ENCODE data around the gene GARIN3.

Gene GARIN3

GRCh38 chr5:157162919-157163510 is 3.0 kb downstream of the GARIN3 start:
- DNase-seq (ENCODE audit: low spot score) = no peak
- TF ChIP-seq CTCF (IDR thresholded peaks at IDR 0.05; ENCODE audit: borderline replicate concordance, control extremely low read depth, extremely low read depth, insufficient read depth, missing control alignments) = no peak
- in situ Hi-C loops (cut with MboI; ENCODE audit: low sequenced_read_pairs, unreplicated experiment) = loop anchor here (25.0 kb wide), 1 partner anchor 149 kb away; no protein-coding TSS in a partner anchor

DNA sequence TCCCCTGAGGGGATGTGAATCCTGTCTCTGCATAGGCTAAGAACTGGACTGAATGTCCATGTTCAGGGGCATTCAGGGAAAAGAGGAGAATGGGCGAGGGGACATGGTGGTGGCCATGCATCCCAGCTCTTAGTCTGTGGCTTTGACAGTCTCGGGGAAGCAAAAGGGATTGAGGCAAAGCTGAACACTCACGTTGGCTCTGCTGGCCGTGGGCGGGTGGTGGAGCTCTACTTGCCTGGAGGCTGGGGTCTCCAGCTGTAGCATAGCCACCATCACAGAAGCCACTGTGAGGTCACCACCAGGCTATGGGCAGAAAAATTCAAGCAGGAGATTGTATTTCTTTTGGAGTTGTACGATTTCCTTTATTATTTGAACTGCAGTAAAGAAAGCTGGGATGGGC is 4.1 kb downstream of the GARIN3 start:
- DNase-seq (ENCODE audit: low spot score) = no peak
- TF ChIP-seq CTCF (IDR thresholded peaks at IDR 0.05; ENCODE audit: borderline replicate concordance, control extremely low read depth, extremely low read depth, insufficient read depth, missing control alignments) = no peak
- in situ Hi-C loops (cut with MboI; ENCODE audit: low sequenced_read_pairs, unreplicated experiment) = loop anchor here (25.0 kb wide), 1 partner anchor 150 kb away; no protein-coding TSS in a partner anchor

GRCh38 chr5:157160001-157160400 is 6.1 kb downstream of the GARIN3 start:
- TF ChIP-seq CTCF (IDR thresholded peaks at IDR 0.05; ENCODE audit: borderline replicate concordance, control extremely low read depth, extremely low read depth, insufficient read depth, missing control alignments) = no peak
- in situ Hi-C loops (cut with MboI; ENCODE audit: low sequenced_read_pairs, unreplicated experiment) = loop anchor here (25.0 kb wide), 1 partner anchor 152 kb away; no protein-coding TSS in a partner anchor
- no peak for DNase-seq (ENCODE audit: low spot score)

- no peak for TF ChIP-seq CTCF (IDR thresholded peaks at IDR 0.05; ENCODE audit: borderline replicate concordance, control extremely low read depth, extremely low read depth, insufficient read depth, missing control alignments)
- in situ Hi-C loops (cut with MboI; ENCODE audit: low sequenced_read_pairs, unreplicated experiment) = loop anchor here (25.0 kb wide), 1 partner anchor 153 kb away; no protein-coding TSS in a partner anchor
- no peak for DNase-seq (ENCODE audit: low spot score)
These were observed 6.8 kb downstream of the GARIN3 start for GRCh38 chr5:157159209-157159751.

DNA sequence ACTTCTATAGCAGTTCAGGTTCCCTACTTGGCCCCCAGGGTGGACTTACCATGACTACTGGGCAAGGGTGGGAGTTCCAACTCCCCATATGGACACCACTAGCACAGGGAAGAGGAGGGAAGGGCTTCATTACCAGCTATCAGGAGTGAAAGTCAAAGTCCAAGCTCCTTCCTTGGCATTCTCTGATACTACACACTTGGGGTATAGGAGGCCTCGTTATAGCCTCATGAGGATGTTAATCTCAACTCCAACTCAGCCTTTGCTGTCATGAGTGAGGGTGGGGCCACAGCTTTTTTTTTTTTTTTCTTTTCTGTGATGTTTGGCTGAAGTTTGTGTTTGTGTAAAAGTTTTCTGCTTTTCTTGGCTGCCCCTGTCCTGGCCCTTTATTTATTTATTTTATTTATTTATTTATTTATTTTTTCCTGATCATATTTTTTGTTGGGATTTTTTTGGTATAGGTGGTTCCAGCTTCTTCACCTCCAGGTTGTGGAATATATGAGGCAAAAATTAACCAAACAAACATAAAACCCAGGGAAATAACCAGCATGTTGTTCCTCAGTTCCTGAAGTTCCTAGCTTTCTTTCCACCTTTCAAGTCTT is 8.7 kb downstream of the GARIN3 start:
- in situ Hi-C loops (cut with MboI; ENCODE audit: low sequenced_read_pairs, unreplicated experiment) = loop anchor here (25.0 kb wide), 1 partner anchor 155 kb away; no protein-coding TSS in a partner anchor
- no peak for DNase-seq (ENCODE audit: low spot score)
- no peak for TF ChIP-seq CTCF (IDR thresholded peaks at IDR 0.05; ENCODE audit: borderline replicate concordance, control extremely low read depth, extremely low read depth, insufficient read depth, missing control alignments)

- in situ Hi-C loops (cut with MboI; ENCODE audit: low sequenced_read_pairs, unreplicated experiment) = loop anchor here (25.0 kb wide), 1 partner anchor 157 kb away; no protein-coding TSS in a partner anchor
- no peak for TF ChIP-seq CTCF (IDR thresholded peaks at IDR 0.05; ENCODE audit: borderline replicate concordance, control extremely low read depth, extremely low read depth, insufficient read depth, missing control alignments)
- DNase-seq (ENCODE audit: low spot score) = no peak
These were observed 10.8 kb downstream of the GARIN3 start for GRCh38 chr5:157155297-157155696.
